GM21390 (cell line): ENCODE results near the gene RBM33.

Experiments
- ATAC-seq: cut with Tn5 transposase; IDR thresholded peaks from one replicate; pipeline ENCODE4 v1.9.1; 2021; ENCODE audit not compliant: unreplicated experiment

RBM33 gene

DNA sequence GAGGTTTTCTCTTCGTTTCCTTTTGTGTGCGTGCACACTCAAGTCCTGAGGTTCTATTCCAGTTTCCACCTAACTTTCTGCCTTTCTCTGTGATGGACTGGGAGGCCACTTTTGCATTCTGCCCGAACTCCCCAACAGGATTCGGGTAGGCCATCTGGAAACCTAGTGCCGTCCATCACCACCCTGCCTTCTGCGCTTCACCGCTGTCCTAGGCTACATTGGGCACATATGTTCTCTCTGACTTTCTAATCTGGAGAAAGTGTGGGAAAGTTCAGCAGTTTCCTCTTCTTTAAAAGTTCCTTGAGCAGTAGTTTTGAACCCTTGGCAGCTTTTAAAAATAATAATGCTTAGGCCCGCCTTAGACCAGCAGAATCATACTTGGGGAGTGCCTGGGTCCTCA, 121.0 kb downstream of the RBM33 start:
- ATAC-seq, result no peak

- ATAC-seq, result no peak
Observed at GRCh38 chr7:155766386-155766785, 121.9 kb downstream of the RBM33 start.

DNA sequence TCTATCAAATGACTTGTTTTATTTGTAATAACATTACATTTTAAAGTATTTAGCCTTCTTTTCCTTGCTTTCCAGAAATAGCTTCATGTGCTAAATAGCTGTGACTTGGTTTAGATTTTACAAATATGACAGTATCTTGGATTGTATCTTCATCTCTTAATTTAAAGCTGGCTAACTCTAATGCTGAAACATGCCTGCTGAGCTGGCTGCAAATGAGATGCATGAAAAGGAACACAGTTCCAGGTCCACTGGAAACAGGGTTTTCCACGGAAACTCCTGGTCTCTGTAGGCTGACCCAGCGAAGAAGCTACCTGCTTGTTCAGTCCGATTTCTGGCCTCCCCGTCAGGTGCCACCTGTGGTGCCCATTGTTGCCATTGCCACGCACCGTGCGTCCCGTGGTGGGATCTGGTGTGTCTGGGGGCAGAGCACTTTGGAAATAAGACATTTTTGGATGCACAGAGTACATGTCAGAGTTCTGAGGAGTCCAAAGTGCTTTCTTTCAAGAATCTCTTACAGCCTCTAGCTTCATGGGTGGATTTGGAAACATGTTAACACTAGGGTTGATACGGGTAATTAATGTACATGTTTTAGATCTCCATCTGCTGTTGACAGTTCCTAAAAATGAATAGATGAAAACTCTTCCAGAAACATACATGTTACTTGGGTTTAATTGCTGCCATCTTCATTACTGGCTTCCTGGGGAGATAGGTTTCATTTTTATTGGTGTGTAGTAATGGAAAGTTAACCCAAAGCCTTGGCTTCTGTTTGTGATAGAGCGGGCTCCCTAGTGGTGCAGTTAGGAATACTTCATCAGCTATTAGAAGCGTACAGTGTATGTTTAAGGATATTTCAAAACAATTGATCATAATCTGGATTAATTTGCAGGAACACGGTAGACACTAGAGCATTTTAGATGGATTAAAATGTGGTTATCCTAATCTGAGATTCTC, 122.8 kb downstream of the RBM33 start:
- ATAC-seq, result no peak

GRCh38 chr7:155769701-155770100, 125.2 kb downstream of the RBM33 start:
- no peak for ATAC-seq

- no peak for ATAC-seq
Observed at GRCh38 chr7:155770241-155770640, 125.8 kb downstream of the RBM33 start.

DNA sequence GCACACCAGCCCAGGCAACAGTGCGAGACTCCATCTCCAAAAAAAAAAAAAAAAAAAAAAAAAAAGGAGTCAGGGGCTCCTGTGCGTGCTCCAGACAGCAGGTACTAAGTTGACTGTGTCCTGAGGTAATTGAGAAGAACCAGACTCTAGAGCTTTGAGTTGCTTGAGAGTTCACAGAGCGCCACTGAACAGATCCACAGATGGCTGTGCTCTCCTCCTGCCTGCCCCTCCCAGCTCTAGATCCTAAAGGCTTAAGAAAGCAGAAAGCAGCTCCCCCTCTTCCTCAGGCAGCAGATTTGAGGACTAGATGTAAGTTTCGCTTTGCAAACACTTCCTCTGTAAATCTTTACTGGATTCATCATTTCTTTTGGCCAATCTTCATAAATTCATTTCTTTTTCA, 129.1 kb downstream of the RBM33 start:
- no peak for ATAC-seq

GRCh38 chr7:155774947-155775346, 130.5 kb downstream of the RBM33 start:
- ATAC-seq, result no peak

- ATAC-seq, result no peak
Observed at GRCh38 chr7:155775691-155776090, 131.2 kb downstream of the RBM33 start.

DNA sequence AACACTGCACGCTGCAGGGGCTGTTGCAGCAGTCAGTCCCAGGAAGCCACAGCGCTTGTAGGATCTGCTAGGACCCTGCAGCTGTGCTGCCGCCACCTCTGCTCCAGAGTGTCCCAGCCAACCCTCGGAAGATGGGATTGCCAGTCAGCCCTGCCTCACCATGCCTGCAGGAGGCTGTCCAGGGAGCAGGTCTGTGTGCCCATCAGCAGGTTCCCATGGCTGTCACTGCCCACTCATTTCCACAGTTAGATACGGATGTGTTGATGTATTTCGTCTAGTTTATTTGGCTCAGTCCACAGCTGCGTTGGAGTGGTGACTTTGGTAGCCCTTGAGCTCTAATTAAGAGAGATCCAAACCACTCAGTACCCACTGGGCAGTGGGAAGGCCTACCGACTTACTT, 132.1 kb downstream of the RBM33 start:
- ATAC-seq, result no peak

DNA sequence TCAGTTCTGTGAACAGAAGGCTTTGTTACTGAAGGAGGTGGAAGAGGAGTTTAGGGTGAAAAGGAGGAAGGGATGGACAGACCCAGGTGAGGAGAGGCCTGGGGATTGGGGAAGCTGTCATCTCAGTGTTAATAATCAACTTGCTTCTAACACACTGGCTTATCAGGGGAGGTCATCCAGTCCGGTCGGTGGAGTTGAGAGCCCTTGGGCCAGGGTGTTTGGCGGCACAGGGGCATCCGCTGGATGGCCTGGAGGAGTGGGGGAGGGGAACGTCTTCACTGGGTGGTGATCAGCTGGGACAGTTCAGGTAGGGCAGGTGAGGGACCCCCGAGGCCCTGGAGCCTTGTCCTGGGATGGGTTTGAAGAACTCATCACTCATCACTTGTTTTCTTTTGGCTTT, 133.9 kb downstream of the RBM33 start:
- no peak for ATAC-seq

DNA sequence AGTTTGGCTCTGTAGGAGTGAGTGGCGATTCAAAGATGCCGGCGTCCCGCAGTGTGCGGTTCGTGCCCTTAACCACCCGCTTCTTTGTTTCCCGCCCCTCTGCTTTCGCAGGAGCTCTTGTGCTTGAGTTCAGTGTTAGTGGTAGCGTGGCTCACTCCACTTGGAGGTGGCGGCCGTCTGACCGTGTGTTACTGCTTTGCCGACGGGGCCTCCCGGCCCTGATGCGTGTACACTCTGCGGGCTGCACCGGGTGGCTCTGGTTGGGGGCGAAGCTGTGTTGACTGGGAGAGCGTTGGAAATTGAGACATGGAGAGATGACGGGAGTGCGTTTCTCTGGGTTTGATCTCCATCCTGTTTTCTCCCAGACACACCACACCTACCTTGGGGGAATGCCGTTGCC, 136.4 kb downstream of the RBM33 start:
- ATAC-seq, result no peak

DNA sequence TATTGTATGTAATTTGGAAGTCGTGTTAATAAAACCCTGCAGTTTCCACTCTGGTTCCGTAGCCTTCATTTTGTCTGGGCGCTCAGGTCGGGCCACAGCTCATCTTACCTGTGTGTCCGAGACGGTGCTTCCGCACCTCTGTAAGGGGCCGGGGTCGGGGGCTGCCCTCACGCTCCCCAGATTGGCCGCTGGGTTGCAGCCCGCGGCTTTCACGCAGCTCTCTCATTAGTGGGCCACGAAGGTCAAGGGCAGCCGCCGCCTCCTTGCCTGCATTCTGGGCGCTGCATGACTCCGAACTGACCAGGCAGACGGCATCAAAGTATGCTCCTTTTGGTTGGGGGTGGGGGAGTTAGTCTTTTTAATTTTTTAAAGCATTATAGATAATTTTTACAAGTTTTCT, 137.0 kb downstream of the RBM33 start:
- no peak for ATAC-seq

DNA sequence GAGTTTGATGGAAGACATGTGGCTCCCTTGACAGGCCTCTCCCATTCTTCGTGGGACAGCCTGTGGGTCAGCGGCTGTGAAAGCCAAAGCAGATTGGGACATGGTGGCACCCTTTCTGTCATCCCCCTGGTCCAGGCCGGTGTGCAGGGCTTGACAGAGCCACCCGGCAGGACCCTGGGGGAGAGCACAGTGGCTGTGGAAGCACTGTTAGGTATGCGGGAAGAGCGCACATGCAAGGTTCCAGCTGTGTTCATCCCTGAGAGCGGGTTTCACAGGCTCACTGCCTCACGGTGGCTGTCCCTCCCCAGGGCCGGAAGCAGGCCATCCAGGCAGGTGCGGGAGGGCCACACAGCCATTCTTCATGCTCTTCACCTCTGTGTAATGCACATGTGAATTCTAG, 138.0 kb downstream of the RBM33 start:
- no peak for ATAC-seq

DNA sequence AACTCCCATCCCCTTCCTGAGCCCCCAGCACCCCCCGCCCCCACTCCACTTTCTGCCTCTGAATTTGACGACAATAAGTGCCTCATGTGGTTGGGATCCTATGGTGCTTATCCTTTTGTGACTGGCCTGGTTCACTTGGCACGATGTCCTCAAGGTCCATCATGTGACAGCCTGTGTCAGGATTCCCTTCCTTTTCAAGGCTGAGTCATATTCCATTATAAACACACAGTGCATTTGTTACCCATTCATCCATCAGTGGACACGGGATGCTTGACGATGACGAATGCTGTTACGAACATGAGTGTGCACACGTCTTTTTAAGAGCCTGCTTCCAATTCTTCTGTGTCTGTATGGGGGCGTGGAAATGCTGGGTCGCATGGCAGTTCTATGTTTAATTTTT, 141.1 kb downstream of the RBM33 start:
- no peak for ATAC-seq

- no peak for ATAC-seq
Observed at GRCh38 chr7:155786491-155786890, 142.0 kb downstream of the RBM33 start.

GRCh38 chr7:155787171-155787851, 142.8 kb downstream of the RBM33 start:
- ATAC-seq, result no peak

- no peak for ATAC-seq
Observed at GRCh38 chr7:155788616-155789000, 144.1 kb downstream of the RBM33 start.

GRCh38 chr7:155789001-155789725, 144.7 kb downstream of the RBM33 start:
- ATAC-seq, result no peak

- no peak for ATAC-seq
Observed at GRCh38 chr7:155790666-155791065, 146.2 kb downstream of the RBM33 start.

- no peak for ATAC-seq
Observed at GRCh38 chr7:155791214-155791737, 146.8 kb downstream of the RBM33 start.

DNA sequence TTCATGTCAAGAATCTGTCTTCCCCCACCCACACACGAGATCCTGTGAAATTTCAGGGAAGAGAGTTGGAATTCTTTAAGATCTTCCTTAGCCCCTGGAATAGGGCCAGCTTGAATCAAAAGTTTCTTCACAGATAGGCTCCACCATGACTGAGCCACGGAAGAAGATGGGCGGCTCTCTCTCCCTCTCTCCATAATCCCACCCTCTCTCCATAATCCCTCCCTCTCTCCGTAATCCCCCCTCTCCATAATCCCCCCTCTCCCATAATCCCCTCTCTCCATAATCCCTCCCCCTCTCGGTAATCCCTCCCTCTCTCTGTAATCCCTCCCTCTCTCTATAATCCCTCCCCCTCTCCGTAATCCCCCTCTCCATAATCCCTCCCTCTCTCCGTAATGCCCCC, 147.4 kb downstream of the RBM33 start:
- no peak for ATAC-seq
